Common myeloid progenitor, CD34-positive (primary cell): ENCODE data around the gene ARL4A.

ENCODE experiments used
- CTCF ChIA-PET: fragments of 350-600 bp; sonication (Branson Sonifier 250); formaldehyde crosslinking; loops from one replicate; lab custom pipeline; 2021; ENCODE audit warnings: antibody characterized with exemption; lab: Charles Lee
- POLR2A ChIA-PET: fragments of 350-600 bp; sonication (Branson Sonifier 250); formaldehyde crosslinking; loops from one replicate; lab custom pipeline; 2021; ENCODE audit warnings: antibody characterized with exemption; lab: Charles Lee
- DNase-seq, 3 donors: peaks; one replicate each; pipeline versions ENCODE4 v3.0.0 to v3.0.0-alpha.2; 2013
- H3K27ac ChIP-seq, 2 experiments: 1 replicate in 1 of 2; 2 replicates in 1 of 2; pipeline ENCODE4 v1.7.0; 2013; ENCODE audit warnings: inconsistent platforms in 2 of 2, low read length in 2 of 2, mild to moderate bottlenecking in 2 of 2, low read depth in 1 of 2, moderate library complexity in 1 of 2; ENCODE audit not compliant: severe bottlenecking in 2 of 2, insufficient read depth in 1 of 2, poor library complexity in 1 of 2
- H3K27me3 ChIP-seq, 5 experiments: replicated peaks in 2 of 5; 1 replicate in 3 of 5; 2 replicates in 2 of 5; pipeline versions ENCODE4 v1.6.1 to v1.7.0; 2013; ENCODE audit warnings: low read length in 4 of 5, mild to moderate bottlenecking in 2 of 5, moderate library complexity in 2 of 5, inconsistent platforms in 1 of 5; ENCODE audit not compliant: insufficient read depth in 5 of 5, control insufficient read depth in 4 of 5
- H3K36me3 ChIP-seq, 4 experiments: 1 replicate in 2 of 4; 2 replicates in 2 of 4; pipeline versions ENCODE4 v1.6.1 to v1.7.0; 2013; ENCODE audit warnings: low read length in 3 of 4, control low read depth in 1 of 4, mild to moderate bottlenecking in 1 of 4; ENCODE audit not compliant: control insufficient read depth in 4 of 4, insufficient read depth in 4 of 4
- H3K4me1 ChIP-seq, 4 experiments: 1 replicate in 3 of 4; 2 replicates in 1 of 4; pipeline versions ENCODE4 v1.6.1 to v1.7.1; 2013; ENCODE audit warnings: low read length in 3 of 4, mild to moderate bottlenecking in 3 of 4, control low read depth in 1 of 4, inconsistent platforms in 1 of 4, moderate library complexity in 1 of 4; ENCODE audit not compliant: control insufficient read depth in 4 of 4, insufficient read depth in 4 of 4; ENCODE audit errors: control extremely low read depth in 1 of 4
- H3K4me3 ChIP-seq, 7 experiments: 1 replicate in 4 of 7; 2 replicates in 3 of 7; pipeline versions ENCODE4 v1.5.1 to v1.7.0; 2013; ENCODE audit warnings: mild to moderate bottlenecking in 7 of 7, low read length in 6 of 7, moderate library complexity in 6 of 7, inconsistent platforms in 2 of 7, low read depth in 2 of 7, control low read depth in 1 of 7; ENCODE audit not compliant: insufficient read depth in 4 of 7, control insufficient read depth in 1 of 7; ENCODE audit errors: extremely low read depth in 1 of 7
- H3K9me3 ChIP-seq, 5 experiments: 1 replicate in 4 of 5; 2 replicates in 1 of 5; pipeline versions ENCODE4 v1.6.1 to v1.7.1; 2013; ENCODE audit warnings: low read length in 4 of 5, mild to moderate bottlenecking in 2 of 5, inconsistent platforms in 1 of 5, low read depth in 1 of 5, moderate library complexity in 1 of 5; ENCODE audit not compliant: control insufficient read depth in 4 of 5, insufficient read depth in 2 of 5; ENCODE audit errors: control extremely low read depth in 1 of 5
- WGBS: methylation state at CpG from one replicate; pipeline ENCODE4 v1.1.5; 2013; ENCODE audit not compliant: insufficient coverage; 5-methylcytosine and 5-hydroxymethylcytosine counted together

ARL4A gene

GRCh38 chr7:12722636-12723605, 35.5 kb downstream of the ARL4A start:
- peak overlapping the region in 1 of 2 experiments; percentile 71 for H3K27ac ChIP-seq

GRCh38 chr7:12725575-12726316, 38.3 kb downstream of the ARL4A start:
- H3K9me3 ChIP-seq, result no peaks in the 10 kb centered on the region
- no peaks in the 10 kb centered on the region for H3K36me3 ChIP-seq
- peaks cover 6 to 21% (median 13%) of the 10 kb centered on the region in 4 experiments for H3K4me1 ChIP-seq
- H3K27ac ChIP-seq, result no peak overlapping the region
- H3K4me3 ChIP-seq, result no peak overlapping the region
- DNase-seq, result no peak
- ChIA-PET CTCF (interaction anchor here (1.0 to 1.3 kb wide), 2 partner anchors 9 to 26 kb away, joined by 3 read pairs; no protein-coding TSS in a partner anchor), POLR2A (no interaction called here)
- 100% methylated on average over 3 of the region's 4 CpGs for whole genome bisulfite sequencing
- no peaks in the 10 kb centered on the region for H3K27me3 ChIP-seq

More at GRCh38 chr7:12722636-12723605, 35.5 kb downstream of the ARL4A start:
- Histone ChIP-seq H3K4me3 (no peak overlapping the region), H3K4me1 (peaks cover 2 to 27% (median 15%) of the 10 kb centered on the region in 4 experiments), H3K27me3 (no peaks in the 10 kb centered on the region), H3K36me3 (no peaks in the 10 kb centered on the region), H3K9me3 (no peaks in the 10 kb centered on the region)
- ChIA-PET POLR2A (no interaction called here), CTCF (interaction anchor here (0.7 kb wide), 1 partner anchor 22 kb away, joined by 3 read pairs; no protein-coding TSS in a partner anchor)
- DNase-seq, result no peak
- 96% methylated on average over 3 of the region's 4 CpGs for WGBS

GRCh38 chr7:12726908-12727307, 39.5 kb downstream of the ARL4A start:
- Histone ChIP-seq H3K9me3 (no peaks in the 10 kb centered on the region), H3K27me3 (no peaks in the 10 kb centered on the region), H3K4me1 (peaks cover 9 to 30% (median 18%) of the 10 kb centered on the region in 4 experiments), H3K4me3 (no peak overlapping the region), H3K36me3 (no peaks in the 10 kb centered on the region), H3K27ac (peak overlapping the region in 1 of 2 experiments; percentile 62)
- CTCF ChIA-PET, result no interaction called here
- WGBS, result 100% methylated on average over 2 of the region's 2 CpGs
- DNase-seq, result no peak
- POLR2A ChIA-PET, result no interaction called here

GRCh38 chr7:12727455-12728191, 40.2 kb downstream of the ARL4A start:
- H3K36me3 ChIP-seq, result no peaks in the 10 kb centered on the region
- no peak overlapping the region for H3K4me3 ChIP-seq
- peaks cover 9 to 30% (median 15%) of the 10 kb centered on the region in 4 experiments for H3K4me1 ChIP-seq
- DNase-seq, result no peak
- no peaks in the 10 kb centered on the region for H3K27me3 ChIP-seq
- ChIA-PET POLR2A (no interaction called here), CTCF (interaction anchor here (0.9 to 1.6 kb wide), 3 partner anchors 9 to 19 kb away, joined by 3 to 6 read pairs (median 4); no protein-coding TSS in a partner anchor)
- H3K9me3 ChIP-seq, result no peaks in the 10 kb centered on the region
- WGBS, result 72% methylated on average over 6 of the region's 8 CpGs
- peak overlapping the region in 1 of 2 experiments; percentile 62 for H3K27ac ChIP-seq

- Histone ChIP-seq H3K36me3 (no peaks in the 10 kb centered on the region), H3K9me3 (no peaks in the 10 kb centered on the region), H3K4me3 (no peak overlapping the region), H3K27me3 (no peaks in the 10 kb centered on the region), H3K27ac (peak overlapping the region in 1 of 2 experiments; percentile 62), H3K4me1 (peaks cover 9 to 30% (median 12%) of the 10 kb centered on the region in 4 experiments)
- POLR2A ChIA-PET, result no interaction called here
- DNase-seq, result no peak
- 91% methylated on average over 1 of the region's 2 CpGs for WGBS
- CTCF ChIA-PET, result interaction anchor here (0.9 to 1.6 kb wide), 3 partner anchors 10 to 18 kb away, joined by 3 to 6 read pairs (median 4); no protein-coding TSS in a partner anchor
These were observed 40.7 kb downstream of the ARL4A start for GRCh38 chr7:12728192-12728538.

- Histone ChIP-seq H3K4me3 (peak overlapping the region in 1 of 7 experiments; percentile 1), H3K4me1 (peaks cover 9 to 30% (median 12%) of the 10 kb centered on the region in 4 experiments), H3K36me3 (no peaks in the 10 kb centered on the region), H3K27ac (peak overlapping the region in 1 of 2 experiments; percentile 64), H3K9me3 (no peaks in the 10 kb centered on the region), H3K27me3 (no peaks in the 10 kb centered on the region)
- DNase-seq, result peak; percentile 54 to 80 (median 80)
- CTCF ChIA-PET, result interaction anchor here (0.8 to 1.6 kb wide), 2 partner anchors 12 to 17 kb away, joined by 3 to 6 read pairs; no protein-coding TSS in a partner anchor
- WGBS, result 0% methylated on average over 1 of the region's 7 CpGs
- POLR2A ChIA-PET, result no interaction called here
These were observed 41.7 kb downstream of the ARL4A start for GRCh38 chr7:12729112-12729511.
